SKM-1 (cell line): ENCODE measurements around the gene MED6.

Source experiments
- DNase-seq: peaks from one replicate; lab custom pipeline; 2025; ENCODE audit not compliant: unreplicated experiment; lab: John Stamatoyannopoulos, UW

Gene MED6

GRCh38 chr14:70600382-70601157, at the start of gene MED6:
Gene MED6 (minus strand): TSS chr14:70600655. CDS start chr14:70600637, 18 bp downstream.
- DNase-seq, result peak; percentile 14

- DNase-seq, result no peak
These were observed 49.3 kb upstream of the MED6 start for GRCh38 chr14:70649803-70650202.

- DNase-seq, result no peak
These were observed 47.9 kb upstream of the MED6 start for GRCh38 chr14:70648346-70648745.

GRCh38 chr14:70646705-70647104, 46.2 kb upstream of the MED6 start:
- no peak for DNase-seq

GRCh38 chr14:70645892-70646291, 45.4 kb upstream of the MED6 start:
- no peak for DNase-seq

GRCh38 chr14:70643967-70644366, 43.5 kb upstream of the MED6 start:
- no peak for DNase-seq

GRCh38 chr14:70642303-70643235, 42.1 kb upstream of the MED6 start:
- DNase-seq, result no peak

- no peak for DNase-seq
These were observed 41.3 kb upstream of the MED6 start, which contains the start of gene TTC9 for GRCh38 chr14:70641548-70642302. Gene TTC9 (plus strand): TSS chr14:70641916. CDS start chr14:70642130, 214 bp downstream.

GRCh38 chr14:70640938-70641547, 40.6 kb upstream of the MED6 start:
- DNase-seq, result no peak

- no peak for DNase-seq
These were observed 38.0 kb upstream of the MED6 start for GRCh38 chr14:70638416-70638815.

- DNase-seq, result no peak
These were observed 35.6 kb upstream of the MED6 start for GRCh38 chr14:70635971-70636595.

- no peak for DNase-seq
These were observed 31.5 kb upstream of the MED6 start for GRCh38 chr14:70631948-70632347.

GRCh38 chr14:70624972-70625371, 24.5 kb upstream of the MED6 start:
- no peak for DNase-seq

GRCh38 chr14:70622111-70622712, 21.8 kb upstream of the MED6 start:
- peak; percentile 13 for DNase-seq

- no peak for DNase-seq
These were observed 19.3 kb upstream of the MED6 start for GRCh38 chr14:70619708-70620107.

GRCh38 chr14:70618314-70618713, 17.9 kb upstream of the MED6 start:
- DNase-seq, result no peak

GRCh38 chr14:70616646-70617045, 16.2 kb upstream of the MED6 start:
- no peak for DNase-seq

GRCh38 chr14:70611216-70611615, 10.8 kb upstream of the MED6 start:
- no peak for DNase-seq

GRCh38 chr14:70602254-70602653, 1.8 kb upstream of the MED6 start:
- DNase-seq, result no peak

- no peak for DNase-seq
These were observed 707 bp upstream of the MED6 start for GRCh38 chr14:70601162-70601561.
